Activated gamma-delta T cell treated with anti-CD3 and anti-CD28 coated beads, Interleukin-2, amount 50 U/mL, for 16 hours (primary cell): ENCODE measurements around the gene TMTC2.

Source experiments
- DNase-seq: peaks from one replicate; pipeline ENCODE4 v3.0.0-alpha.2; 2020; ENCODE audit warnings: low read depth

TMTC2 gene

DNA sequence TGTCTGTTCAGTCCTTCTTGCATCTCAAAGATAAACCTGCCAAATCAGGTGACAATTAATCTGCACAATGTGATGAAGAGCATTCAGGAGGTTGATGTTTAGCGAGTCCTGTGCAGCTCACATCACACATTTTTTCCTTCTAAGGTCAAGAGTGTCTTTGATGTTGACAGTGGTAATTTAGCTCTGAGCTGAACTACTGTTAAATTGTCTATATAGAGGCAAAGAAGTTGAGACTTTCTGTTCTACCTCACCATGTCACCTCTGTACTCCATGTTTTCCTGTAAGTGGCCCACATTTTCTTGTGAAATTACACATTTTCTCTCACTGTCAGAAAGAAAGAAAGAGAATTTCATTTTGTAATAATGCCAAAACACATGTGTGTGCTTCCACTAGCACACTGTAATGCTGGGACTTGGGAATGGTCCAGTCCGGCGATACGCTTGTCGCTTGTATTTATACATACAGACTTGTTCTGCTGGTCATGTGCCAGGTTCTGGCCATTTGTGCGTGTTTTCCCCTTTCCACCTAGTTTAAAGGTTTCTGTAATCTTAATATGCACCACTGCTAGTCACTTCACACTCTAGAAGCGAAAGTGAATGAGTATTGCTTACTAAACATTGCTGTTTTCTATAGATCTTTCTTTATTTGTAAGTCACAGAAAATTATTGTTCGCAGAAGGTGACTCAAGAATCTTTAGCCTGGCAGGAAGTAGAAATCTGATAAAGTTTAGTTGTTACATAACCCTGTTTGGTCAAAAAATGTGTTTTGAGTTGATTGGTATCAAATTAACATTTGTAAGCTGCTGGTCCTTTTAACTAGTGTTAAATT is 328.9 kb downstream of the TMTC2 start:
- no peak for DNase-seq

DNA sequence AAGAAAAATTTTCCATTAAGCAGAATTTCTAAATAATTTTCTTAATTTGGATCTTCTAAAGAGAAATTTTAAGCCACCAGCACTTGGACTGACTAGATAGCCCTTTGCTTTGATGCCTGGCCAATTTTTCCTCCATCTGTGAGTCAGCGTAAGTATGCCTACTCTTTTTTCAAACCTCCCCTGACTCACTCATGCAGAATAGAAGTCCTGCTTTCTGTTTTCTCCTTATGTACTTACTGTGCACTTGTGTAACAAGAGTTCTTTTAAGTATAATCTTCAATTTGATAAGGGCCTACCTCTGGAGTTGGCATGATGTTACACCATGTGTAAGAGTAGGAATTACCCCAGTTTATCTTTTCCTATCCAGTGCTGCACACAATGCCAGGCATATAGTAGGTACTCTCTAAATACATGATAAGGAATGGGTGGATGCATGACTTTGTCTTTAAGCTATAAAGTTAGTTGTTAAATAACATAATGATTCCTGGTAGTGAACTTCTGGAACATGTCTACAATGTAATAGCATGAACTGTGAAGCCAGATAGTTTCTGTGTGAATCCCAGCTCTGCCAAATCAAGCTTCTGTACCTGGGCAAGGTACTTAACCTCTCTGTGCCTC is 329.6 kb downstream of the TMTC2 start:
- DNase-seq = no peak

DNA sequence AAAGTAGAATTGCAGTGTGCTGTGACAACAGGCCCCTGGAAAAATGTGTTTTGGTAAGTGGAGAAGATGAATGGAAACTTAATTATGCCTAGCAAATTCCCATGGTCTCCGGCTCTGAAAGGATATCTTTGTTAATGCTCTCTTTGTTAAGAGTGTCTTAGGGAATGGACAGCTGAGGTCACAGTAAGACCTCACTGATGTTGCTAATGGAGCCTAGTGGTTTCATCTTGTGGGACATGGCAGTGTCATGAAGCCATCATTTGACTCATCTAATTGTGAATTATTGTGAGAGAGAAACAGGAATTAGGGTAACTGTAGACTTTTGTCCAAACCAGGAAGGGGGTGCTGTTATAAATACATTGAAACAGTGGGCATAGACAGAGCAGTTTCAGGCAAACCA is 330.3 kb downstream of the TMTC2 start:
- DNase-seq = no peak

DNA sequence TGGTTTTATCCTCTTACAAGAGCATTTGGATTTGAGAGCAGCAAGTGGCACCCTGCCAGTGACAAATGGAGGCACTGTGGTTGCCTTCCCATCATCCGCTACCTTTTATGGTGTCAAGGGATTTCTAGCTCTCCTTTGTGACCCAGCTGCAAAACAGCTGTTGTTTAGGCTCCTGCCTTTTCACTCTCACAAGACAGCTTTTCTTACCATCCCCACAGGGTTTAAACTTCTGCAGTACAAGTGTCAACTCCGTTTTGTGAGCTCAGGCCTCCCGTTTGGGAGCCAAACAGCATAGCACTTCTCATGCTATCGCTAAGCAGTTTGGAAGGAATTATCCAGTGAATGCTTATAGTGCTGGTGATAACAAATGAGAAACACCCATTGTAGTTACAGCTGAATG is 331.4 kb downstream of the TMTC2 start:
- no peak for DNase-seq

DNA sequence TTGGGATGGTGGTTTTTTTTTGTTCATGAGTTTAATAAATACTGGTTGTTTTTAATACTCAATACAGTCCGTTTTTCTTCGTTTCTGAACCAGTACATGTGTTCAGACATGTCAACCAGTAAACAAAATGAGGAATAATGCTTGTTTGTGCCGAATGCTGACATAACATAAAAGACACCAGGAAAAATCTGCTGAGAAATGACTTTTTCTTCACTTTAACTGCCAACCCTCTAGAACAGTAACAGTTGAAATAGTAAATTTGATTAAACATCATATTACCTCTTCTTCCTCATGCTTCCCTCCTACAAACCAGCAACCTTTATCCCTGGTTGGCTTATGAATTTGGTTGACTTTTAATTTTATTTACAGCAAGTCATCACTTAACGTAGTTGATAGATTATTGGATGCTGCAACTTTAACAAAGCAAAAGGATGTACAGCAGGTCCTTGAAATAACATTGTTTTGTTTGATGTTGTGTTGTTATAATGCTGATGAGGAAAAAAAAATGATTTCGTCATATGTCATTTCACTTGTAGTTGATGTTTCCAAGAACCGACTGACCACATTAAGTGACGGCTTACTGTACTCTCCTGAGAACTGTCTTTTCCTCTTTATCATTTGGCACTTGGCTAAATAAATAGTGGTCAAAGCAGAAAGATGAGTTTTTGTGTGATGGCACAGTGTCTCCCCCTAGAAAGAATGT is 340.5 kb downstream of the TMTC2 start:
- no peak for DNase-seq

DNA sequence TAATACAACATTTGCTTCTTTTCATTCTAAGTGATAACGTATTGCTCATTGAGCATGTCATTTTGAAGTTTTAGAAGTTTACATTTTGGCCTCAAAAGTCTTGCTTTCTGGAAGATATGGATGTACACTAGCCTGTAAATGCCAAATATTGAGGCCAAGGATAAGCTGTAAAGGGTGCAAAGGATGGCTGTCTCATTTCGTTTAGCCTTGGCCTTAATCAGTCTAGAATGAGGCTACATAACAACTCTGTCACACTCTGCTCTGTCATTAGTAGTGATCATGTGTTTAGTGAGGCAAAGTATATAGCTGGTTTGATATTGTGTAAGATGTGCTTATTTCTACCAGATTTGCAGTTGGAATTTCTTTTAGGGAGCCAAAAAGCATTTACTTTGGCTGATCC is 344.5 kb downstream of the TMTC2 start:
- no peak for DNase-seq

DNA sequence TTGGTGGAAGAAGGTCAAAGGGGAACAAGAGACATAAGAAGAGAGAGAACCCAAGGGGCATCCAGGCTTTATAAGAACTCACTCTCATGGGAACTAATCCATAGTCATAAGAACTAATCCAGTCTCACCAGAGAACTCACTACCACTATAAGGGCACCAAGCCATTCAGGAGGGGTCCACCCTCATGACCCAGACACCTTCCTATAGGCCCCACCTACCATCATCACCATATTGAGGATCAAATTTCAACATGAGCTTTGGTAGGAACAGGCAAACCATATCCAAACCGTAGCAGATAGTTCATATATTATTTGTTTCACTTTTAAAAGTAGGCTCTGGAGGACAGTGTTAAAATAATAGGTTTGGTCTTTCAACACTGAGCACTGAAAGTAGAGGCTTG is 350.1 kb downstream of the TMTC2 start:
- no peak for DNase-seq

DNA sequence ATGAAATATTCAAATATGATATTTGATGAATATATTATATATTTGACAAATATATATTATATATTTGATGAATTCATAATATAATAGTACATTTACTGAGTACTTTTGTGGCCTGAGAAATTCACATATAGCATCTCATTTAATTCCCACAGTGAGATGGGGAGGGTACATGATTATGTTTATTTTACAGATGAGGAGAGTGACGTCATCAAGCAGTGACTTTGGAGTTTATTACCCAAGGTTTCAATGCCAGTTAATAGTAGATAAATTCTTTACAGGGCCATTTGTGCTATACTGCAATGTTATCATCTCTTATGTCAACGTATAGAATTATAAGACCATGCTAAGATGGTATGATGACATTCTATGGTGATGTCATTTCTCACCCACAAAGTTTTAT is 352.7 kb downstream of the TMTC2 start:
- DNase-seq = no peak

DNA sequence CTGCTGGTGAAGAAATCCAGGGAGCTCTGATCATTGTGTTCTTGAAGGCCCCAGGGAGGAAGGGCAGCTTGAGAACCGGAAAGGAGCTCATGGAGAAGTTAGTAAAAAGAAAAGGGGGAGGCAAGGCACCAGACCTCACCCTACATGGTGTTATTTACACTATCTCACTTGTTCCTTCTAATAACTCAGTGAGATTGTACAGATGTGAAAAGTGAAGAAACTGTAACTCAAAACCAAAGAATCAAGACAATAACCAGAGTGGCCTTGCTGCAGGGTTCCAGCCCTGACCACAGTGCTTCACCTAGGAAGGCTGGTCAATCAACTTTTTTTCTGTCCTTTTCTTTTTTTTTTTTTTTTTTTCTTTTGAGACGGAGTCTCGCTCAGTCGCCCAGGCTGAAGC is 353.6 kb downstream of the TMTC2 start:
- DNase-seq = no peak

DNA sequence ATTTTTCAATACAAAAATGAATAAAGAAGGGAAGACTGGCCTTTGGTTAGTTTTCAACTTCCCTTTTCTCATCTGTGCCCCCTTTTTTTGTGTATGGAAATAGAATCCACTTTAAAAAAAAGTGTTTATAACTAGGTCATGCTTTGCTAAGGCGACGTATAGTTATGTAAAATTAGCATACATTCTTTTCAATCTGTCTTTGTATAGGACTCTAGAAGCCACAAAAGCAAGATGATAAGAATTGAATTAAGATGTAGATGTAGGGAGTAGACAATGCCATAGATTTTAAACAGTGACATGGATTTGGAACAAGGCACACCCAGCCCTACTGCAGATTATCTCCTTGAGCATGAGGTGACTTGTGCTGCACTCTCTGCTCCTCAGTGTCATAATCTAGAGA is 354.3 kb downstream of the TMTC2 start:
- no peak for DNase-seq

DNA sequence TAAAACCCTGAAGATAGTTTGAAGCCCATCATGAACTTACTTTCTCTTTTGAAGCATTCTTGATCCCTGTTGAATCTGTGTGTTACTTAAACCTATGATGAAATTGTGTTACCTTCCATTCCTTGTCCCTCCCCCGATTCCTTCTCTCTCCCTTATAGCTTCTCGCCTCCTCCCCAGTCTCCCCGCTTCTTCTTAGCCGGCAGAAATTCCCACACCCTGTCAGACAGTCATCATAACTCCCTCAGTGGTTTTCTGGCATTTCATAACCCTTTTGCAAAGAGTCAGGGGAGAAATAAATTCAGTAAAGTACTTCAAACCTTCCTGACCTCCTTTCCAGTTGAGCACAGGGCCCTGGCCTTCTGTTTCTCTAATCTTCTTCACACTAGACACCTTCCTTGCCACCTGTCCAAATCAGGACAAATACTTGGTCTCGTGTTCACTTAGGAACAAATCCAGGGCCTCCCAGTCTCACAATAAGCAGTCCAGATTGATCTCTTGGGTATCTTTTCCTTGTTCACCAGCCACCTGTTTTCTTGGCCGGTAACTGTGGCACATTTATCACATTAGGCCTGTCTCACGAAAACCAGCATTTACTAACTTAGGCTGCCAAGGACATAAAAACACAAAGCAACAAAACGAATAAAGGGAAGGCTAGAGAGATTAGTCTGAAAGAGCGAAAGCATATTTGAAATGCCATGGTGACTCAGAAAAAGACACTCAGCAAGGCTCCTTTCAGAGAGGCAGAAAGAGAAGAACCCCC is 355.9 kb downstream of the TMTC2 start:
- DNase-seq = no peak

DNA sequence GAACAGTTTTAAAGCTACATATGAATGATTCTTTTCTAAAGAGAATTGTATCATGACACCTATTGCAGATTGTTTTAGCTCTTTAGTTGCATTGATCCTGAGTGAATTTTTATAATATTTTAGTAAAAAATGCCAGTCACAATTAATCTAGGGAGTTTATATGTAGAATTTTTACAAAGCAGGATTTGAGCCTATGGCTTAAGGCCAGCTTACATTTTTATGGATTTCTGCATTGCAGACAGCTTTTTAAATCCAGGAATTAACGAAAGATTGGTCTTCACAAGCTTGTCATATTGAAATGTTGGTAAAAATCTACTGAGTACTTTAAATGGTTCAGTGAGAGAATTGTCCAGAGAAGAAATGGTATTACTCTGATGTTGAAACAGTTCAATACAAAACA is 358.0 kb downstream of the TMTC2 start:
- no peak for DNase-seq

DNA sequence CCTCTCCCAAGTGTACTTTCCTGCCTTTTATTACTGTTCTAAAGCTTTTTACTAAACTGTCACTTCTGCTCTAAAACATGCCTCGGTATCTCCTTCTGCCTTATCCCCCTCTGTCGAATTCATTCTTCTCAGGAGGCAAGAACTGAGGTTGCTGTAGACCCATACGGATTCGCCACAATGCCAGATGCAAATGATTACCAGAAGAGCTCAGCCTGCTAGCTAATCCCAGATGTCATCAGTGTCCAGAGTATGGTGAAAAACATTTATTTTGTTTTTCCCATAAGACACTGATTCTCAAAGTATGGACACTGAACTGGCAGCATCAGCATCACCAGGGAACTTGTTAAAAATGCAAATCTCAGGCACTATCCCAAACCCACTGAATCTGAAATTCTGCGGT is 359.3 kb downstream of the TMTC2 start:
- DNase-seq = no peak

DNA sequence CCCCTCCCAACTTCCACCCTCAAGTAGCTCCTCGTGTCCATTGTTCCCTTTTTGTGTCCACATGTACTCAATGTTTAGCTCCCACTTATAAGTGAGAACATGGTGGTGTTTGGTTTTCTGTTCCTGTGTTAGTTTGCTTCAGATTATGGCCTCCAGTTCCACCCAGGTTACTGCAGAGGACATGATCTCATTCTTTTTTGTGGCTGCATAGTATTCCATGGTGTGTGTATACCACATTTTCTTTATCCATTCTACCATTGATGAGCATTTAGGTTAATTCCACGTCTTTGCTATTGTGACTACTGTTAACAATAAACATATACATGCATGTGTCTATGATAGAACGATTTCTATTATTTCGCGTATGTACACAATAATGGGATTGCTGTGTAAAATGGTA is 362.6 kb downstream of the TMTC2 start:
- DNase-seq = no peak

DNA sequence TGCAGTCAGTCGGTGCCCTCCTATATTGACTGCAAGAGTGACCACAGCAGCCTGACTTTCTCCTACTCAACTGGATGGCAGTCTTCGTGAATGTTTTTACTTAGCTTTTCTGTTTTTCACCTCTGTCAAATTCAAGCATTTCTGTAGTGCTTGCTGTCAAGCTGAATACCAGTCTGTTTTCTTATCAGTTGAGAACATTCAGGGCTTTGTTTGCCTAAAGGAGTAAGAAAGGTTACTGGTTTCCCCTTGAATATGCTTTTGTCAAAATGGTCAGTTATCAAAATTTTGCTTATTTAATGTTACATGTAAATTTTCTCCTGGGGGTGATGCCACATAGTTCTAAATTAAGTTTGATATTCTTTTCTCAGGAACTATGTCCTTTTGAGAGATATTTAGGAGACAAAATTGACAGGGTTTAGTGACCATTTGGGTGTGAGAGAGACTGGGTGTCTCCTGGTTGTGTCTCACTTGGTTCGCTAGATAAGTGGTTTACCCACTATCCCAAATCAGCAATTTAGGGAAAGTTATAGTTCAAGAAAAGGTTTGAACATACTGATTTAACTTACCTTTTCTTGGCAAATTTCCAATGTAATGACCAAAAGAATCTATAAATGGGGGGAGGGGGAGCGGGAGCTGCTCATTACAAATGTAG is 366.3 kb downstream of the TMTC2 start:
- no peak for DNase-seq

DNA sequence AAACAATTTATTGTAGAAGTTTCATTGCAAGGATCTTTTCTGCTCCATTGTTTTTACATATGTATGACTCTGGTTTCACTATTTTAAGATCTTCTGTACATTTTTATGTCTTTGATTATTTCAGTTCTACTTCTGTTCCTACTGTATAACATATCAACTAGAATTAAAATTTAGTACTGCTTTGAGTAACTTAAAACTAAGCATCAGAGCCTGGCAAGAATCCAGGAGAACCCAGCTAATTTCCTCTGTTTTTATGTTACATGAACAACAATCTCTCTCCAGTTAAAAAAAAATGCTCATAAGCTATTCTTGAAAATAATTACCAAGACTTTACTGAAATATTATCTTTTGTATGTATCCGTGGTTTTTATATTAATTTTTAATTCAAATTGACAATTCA is 370.7 kb downstream of the TMTC2 start:
- DNase-seq = no peak

DNA sequence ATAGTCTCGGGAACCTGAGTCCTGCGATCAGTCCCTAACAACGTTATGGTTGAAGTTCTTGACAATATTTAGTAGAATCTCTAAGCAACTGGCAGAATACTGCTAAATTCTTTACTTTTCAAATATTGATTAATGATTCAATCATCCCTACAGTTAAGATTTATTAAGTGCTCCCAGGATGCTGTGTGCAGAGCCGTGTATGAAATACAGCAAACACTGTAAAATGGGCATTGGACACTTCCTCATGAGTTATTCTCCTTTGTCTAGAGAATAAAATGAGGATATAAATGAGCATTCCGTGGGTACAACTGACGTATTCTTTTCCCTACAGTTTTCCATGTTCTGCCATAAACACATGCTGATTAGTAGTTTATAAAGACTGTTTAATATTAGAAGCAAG is 372.4 kb downstream of the TMTC2 start:
- DNase-seq = no peak

DNA sequence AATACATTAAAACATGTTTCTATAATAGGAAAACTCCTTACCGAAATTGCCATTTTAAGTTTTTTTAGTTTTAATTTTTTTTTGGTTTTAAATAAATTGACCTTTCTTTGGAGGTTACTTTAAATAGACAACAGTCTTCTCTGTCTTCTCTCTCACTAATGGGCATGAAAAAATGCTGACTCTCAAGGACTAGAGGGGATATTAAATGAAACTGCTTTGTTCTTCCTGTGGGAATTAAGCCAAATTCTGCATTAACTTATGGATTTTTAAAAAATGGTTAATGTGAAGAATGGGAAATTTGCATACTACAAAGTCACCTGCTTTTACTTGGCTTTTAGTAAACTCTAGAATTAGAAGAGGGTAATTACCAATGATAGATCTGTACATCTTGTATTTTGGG is 378.9 kb downstream of the TMTC2 start:
- DNase-seq = no peak

DNA sequence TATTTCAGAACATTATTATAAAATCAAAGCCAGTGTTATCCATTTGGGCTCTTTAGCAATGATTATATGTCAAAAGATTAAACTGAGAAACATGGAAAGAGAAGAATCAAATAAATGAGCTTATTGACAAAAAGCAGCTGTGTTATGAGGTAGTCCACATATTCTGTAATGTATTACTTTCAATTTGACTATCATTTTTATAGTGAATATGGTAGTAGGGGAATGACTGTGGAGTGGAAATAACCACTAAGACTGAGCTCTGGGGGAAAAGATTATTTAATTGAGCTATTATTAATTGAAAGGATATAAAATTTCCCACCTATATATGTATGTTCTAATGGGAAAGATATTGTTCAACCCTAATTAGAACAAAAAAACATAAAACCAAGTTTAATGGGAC is 381.3 kb downstream of the TMTC2 start:
- DNase-seq = no peak

DNA sequence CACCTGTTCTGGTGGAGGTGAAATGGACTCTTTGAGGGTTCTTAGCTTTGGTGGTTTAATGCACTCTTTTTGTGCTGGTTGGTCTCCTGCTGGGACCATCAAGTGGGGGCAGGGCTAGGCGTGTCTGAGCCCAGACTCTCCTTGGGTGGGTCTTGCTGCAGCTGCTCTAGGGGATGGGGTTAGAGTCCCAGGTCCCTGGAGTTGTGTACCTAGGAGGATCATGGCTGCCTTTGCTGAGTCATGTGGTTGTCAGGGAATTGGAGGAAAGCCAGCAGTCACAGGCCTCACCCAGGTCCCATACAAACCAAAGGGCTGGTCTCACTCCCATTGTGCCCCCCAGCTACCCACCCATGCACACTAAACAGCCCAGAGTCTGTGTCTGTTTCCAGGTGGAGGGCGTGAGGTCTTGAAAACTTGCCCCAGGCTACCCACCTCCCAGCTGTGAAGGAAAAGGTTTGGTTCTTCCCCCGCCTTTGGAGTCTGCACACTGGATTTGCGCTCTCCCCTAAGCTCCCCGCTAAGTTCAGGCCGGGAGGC is 387.7 kb downstream of the TMTC2 start:
- no peak for DNase-seq

DNA sequence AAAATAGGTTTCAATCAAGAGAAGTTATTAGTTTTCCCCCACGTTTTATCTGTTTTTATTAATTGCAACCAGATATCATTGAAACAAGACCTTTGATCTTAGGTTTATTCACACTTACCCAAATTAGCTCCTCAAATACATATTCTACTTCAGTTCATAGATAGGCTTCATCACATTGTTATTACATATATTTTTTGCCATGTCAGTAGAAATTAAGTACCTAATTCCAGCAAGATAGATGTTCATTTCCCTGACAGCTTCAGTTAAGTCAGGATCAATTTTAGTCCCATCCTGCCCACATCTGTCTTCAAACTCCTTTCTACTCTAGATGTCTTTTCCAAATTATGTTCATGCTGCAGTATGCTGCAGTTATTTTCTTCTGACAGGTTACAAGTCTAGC is 388.8 kb downstream of the TMTC2 start:
- DNase-seq = no peak

DNA sequence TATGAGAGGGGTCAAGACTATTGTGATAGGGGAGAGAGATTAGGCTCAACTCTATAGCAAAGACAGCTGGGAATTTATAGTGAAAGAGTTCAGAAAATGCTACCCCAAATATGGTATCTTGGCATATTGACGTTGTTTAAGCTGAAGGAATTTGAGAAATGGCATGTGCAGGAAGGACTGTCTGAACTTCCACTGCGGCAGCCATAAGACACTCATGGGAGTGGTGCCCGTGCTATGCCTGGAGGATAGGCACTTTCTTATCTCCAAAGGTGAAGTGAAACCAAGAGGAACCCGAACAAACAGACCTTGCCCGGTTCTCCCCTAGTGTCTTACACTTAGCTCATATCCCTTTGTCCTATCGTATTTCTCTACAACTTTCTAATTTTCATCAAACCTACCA is 390.3 kb downstream of the TMTC2 start:
- DNase-seq = no peak
